HL-60 (cell line): ENCODE measurements around the gene ANXA3.

Experiments
- POLR2AphosphoS5 ChIP-seq: IDR thresholded peaks from 2 replicates; pipeline ENCODE4 v1.6.1; 2012; ENCODE audit warnings: low read depth
- REST ChIP-seq: IDR thresholded peaks from 2 replicates; pipeline ENCODE4 v1.6.1; 2012; ENCODE audit warnings: low read depth; ENCODE audit not compliant: insufficient replicate concordance
- SPI1 ChIP-seq: IDR thresholded peaks from 2 replicates; pipeline ENCODE4 v1.6.1; 2012; ENCODE audit warnings: low read depth, mild to moderate bottlenecking, borderline replicate concordance
- TF ChIP-seq, protein P1 (sequence below): IDR thresholded peaks from one replicate; pipeline ENCODE4 v1.5.1; 2011; ENCODE audit warnings: low read length, control low read depth, inconsistent platforms; ENCODE audit not compliant: insufficient read depth

DNA sequence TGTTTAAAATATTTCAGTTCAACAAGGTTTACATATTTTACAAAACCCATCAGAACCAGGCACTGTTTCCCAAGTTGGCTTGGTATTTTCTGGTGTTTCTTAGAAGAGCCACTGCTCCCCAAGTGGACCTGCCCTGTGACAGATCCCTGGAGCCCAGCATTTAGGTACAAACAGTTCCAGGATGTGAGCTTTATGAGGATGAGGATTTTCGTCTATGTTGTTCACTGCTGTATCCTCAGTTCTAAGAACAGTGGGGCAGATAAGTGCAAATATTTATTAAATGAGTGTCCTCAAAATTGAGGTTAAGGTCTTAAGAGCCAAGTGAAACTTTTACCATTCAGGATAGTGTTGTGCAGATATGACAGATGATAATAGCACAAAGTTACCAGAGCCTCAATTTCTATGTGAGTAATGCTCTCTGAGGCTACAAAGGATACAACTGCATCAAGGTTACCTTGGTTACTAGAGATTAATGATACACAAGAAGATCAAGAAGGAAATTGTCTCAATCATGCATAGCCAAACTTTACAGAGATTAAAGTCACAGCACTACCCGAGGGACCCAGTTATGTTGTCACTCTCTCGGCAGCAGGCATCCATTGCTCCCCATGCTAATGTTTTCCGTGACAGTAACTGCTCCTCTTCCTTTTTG, 37.5 kb downstream of the ANXA3 start:
- TF ChIP-seq, protein P1, sequence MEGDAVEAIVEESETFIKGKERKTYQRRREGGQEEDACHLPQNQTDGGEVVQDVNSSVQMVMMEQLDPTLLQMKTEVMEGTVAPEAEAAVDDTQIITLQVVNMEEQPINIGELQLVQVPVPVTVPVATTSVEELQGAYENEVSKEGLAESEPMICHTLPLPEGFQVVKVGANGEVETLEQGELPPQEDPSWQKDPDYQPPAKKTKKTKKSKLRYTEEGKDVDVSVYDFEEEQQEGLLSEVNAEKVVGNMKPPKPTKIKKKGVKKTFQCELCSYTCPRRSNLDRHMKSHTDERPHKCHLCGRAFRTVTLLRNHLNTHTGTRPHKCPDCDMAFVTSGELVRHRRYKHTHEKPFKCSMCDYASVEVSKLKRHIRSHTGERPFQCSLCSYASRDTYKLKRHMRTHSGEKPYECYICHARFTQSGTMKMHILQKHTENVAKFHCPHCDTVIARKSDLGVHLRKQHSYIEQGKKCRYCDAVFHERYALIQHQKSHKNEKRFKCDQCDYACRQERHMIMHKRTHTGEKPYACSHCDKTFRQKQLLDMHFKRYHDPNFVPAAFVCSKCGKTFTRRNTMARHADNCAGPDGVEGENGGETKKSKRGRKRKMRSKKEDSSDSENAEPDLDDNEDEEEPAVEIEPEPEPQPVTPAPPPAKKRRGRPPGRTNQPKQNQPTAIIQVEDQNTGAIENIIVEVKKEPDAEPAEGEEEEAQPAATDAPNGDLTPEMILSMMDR: no peak
- TF ChIP-seq POLR2AphosphoS5 (no peak), REST (no peak), SPI1 (no peak)
